BJ (cell line): ENCODE data around the gene CCDC107. TPM values are rescaled to one million over a fixed set of nuclear protein-coding genes. Genes with fewer than 3 reads are reported as not detected.

Experiments
- CTCF ChIA-PET: fragments of 350-600 bp; formaldehyde crosslinking; extraction: SDS; loops from one replicate; lab custom pipeline; 2021; ENCODE audit warnings: antibody characterized with exemption, inconsistent platforms; lab: Yijun Ruan, JAX
- POLR2A ChIA-PET: fragments of 300-600 bp; sonication (Branson Sonifier 250); formaldehyde crosslinking; extraction: SDS; loops from one replicate; lab custom pipeline; 2021; ENCODE audit warnings: antibody characterized with exemption; lab: Charles Lee
- DNase-seq: peaks from one replicate; pipeline ENCODE4 v3.0.0-alpha.2; 2011; ENCODE audit warnings: low read depth
- H3K27me3 ChIP-seq: 2 replicates; pipeline ENCODE4 v1.6.0; 2011; ENCODE audit warnings: low read length; ENCODE audit not compliant: control insufficient read depth, insufficient read depth
- H3K36me3 ChIP-seq: 2 replicates; pipeline ENCODE4 v1.5.1; 2011; ENCODE audit warnings: low read length; ENCODE audit not compliant: control insufficient read depth, insufficient read depth
- H3K4me3 ChIP-seq: 2 replicates; pipeline ENCODE4 v1.5.1; 2011; ENCODE audit warnings: low read depth, mild to moderate bottlenecking, control low read depth, low read length
- CTCF ChIP-seq: IDR thresholded peaks from 2 replicates; pipeline ENCODE4 v1.5.1; 2011; ENCODE audit warnings: low read depth, mild to moderate bottlenecking, control low read depth, inconsistent platforms, low read length, moderate library complexity; ENCODE audit not compliant: insufficient read depth
- polyA plus RNA-seq: library from polyadenylated mRNA; depleted of rRNA; stranded (reverse); fragments of >200 nt; gene quantifications from 2 replicates; pipeline ENCODE4 v1.2.3, GENCODE V29; 2011

The CCDC107 gene
- polyA plus RNA-seq, 1 experiment, result 27.9 TPM

DNA sequence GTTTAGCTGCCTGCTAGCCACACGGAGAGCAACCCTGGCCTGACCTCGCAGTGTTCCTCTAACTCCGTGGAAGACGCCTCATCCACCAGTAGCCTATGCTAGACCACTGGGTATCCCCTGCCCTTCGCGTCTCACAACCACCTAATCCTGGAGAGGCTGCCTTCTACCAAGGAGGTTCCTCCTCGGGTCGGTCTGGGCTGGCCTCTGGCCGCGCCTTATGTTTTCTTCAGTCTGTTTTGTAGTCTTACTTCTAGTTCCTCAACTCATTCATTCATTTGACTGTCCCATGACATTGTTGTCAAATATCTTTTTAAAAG lies 33.2 kb downstream of the CCDC107 start:
- DNase-seq, result no peak
- ChIA-PET POLR2A (interaction anchor here (0.6 to 4.2 kb wide), 8 partner anchors 9 to 173 kb away, joined by 3 to 35 read pairs (median 6); partner anchors contain the start of genes CCDC107, CREB3, RMRP and TLN1), CTCF (interaction anchor here (0.6 to 3.8 kb wide), 8 partner anchors 21 to 87 kb away, joined by 3 to 26 read pairs (median 4); partner anchors contain the start of genes CCDC107 and RMRP)

GRCh38 chr9:35691757-35692301 lies 33.7 kb downstream of the CCDC107 start:
- POLR2A ChIA-PET, result interaction anchor here (0.7 to 4.2 kb wide), 3 partner anchors 37 to 48 kb away, joined by 3 to 35 read pairs (median 13); partner anchors contain the start of genes CREB3 and TLN1
- TF ChIP-seq CTCF, result no peak
- no peak for DNase-seq
- H3K36me3 ChIP-seq, result peaks cover 12% of the 10 kb centered on the region
- H3K27me3 ChIP-seq, result no peaks in the 10 kb centered on the region
- CTCF ChIA-PET, result interaction anchor here (0.6 to 3.8 kb wide), 6 partner anchors 20 to 45 kb away, joined by 3 to 26 read pairs (median 4); no protein-coding TSS in a partner anchor
- H3K4me3 ChIP-seq, result no peak overlapping the region

More for the DNA sequence above, 33.2 kb downstream of the CCDC107 start:
- Histone ChIP-seq H3K27me3 (no peaks in the 10 kb centered on the region), H3K36me3 (peaks cover 13% of the 10 kb centered on the region), H3K4me3 (peak overlapping the region; percentile 98)
- TF ChIP-seq CTCF, result no peak

- no peak for TF ChIP-seq CTCF
- Histone ChIP-seq H3K36me3 (peaks cover 33% of the 10 kb centered on the region), H3K4me3 (no peak overlapping the region), H3K27me3 (no peaks in the 10 kb centered on the region)
- no peak for DNase-seq
- POLR2A ChIA-PET, result no interaction called here
- CTCF ChIA-PET, result interaction anchor here (0.8 to 8.9 kb wide), 19 partner anchors 8 to 130 kb away, joined by 3 to 177 read pairs (median 9); partner anchors contain the start of genes ARHGEF39, CA9, CCDC107 and CREB3
Measured at GRCh38 chr9:35695943-35696401, 37.9 kb downstream of the CCDC107 start.

DNA sequence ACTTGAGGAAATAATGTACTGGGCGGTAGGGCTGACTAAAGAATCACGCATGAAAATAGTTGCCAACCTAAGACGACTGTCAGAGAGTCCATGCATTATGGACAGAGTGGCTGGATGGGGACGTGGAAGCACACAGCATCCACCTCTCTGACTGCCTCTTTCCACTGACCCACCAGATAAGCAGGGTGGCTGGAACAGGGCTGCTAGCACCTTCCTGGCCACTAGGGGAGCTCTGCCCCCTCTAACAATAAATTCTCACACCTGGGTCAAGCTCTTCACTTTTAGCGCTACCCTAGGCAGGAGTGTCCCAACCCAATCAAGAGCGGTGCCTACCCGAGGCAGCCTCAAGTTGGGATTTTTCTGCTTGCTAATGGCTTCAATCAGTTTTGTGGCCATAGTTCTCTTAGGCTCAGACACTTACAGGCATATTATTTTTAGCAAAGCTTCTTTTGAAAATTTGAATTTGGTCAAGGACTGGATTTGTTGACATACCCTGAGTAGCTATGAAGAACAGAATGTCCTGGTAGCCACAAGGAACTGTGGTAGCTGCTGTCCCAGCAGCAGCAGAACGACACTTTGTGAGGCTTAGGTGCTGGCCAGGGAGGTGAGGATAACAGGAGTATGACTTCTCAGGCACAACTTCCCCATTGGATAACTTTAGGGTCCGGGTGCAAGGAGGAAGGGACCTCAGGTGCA lies 38.6 kb downstream of the CCDC107 start:
- Histone ChIP-seq H3K36me3 (peaks cover 38% of the 10 kb centered on the region), H3K4me3 (no peak overlapping the region), H3K27me3 (no peaks in the 10 kb centered on the region)
- TF ChIP-seq CTCF, result peak; percentile 87
- ChIA-PET POLR2A (interaction anchor here (0.7 to 0.8 kb wide), 2 partner anchors 31 to 35 kb away, joined by 3 to 6 read pairs; no protein-coding TSS in a partner anchor), CTCF (interaction anchor here (0.6 to 8.9 kb wide), 21 partner anchors 9 to 80 kb away, joined by 3 to 177 read pairs (median 8); partner anchors contain the start of genes ARHGEF39, CA9, CCDC107 and CREB3)
- DNase-seq, result no peak

DNA sequence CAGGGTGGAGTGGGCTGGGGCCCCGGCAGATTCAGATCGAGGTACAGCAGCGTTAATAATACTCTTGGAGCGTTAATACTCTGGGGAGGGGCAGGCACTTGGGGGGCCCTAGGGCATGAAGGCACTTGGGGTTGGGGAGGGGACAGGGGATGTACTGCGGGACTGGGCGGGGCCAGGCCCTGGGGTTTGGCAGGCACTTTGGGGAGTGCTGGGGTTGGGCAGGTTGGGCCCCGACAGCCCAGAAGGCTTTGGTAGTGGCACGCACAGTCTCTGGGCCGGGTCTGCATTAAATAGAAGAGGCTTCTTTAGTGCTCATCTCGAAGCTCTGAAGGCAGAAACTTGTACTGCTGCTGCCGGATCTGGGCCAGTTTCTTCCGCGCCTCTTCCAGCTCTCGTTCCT lies 39.4 kb downstream of the CCDC107 start:
- no peak for DNase-seq
- Histone ChIP-seq H3K36me3 (peaks cover 43% of the 10 kb centered on the region), H3K4me3 (no peak overlapping the region), H3K27me3 (no peaks in the 10 kb centered on the region)
- POLR2A ChIA-PET, result no interaction called here
- CTCF ChIA-PET, result interaction anchor here (1.9 to 8.9 kb wide), 9 partner anchors 13 to 51 kb away, joined by 8 to 177 read pairs (median 34); partner anchors contain the start of genes ARHGEF39, CA9, CCDC107 and RMRP
- no peak for TF ChIP-seq CTCF
